GM20000 (cell line): ENCODE measurements around the gene GPR142.

Source experiments
- DNase-seq: peaks from one replicate; pipeline ENCODE4 v3.0.0; 2012; ENCODE audit warnings: low spot score
- CTCF ChIP-seq: IDR thresholded peaks from 2 replicates; pipeline ENCODE4 v1.5.1; 2012; ENCODE audit warnings: mild to moderate bottlenecking, control low read depth; ENCODE audit errors: extremely low read depth, missing control alignments

Gene GPR142

DNA sequence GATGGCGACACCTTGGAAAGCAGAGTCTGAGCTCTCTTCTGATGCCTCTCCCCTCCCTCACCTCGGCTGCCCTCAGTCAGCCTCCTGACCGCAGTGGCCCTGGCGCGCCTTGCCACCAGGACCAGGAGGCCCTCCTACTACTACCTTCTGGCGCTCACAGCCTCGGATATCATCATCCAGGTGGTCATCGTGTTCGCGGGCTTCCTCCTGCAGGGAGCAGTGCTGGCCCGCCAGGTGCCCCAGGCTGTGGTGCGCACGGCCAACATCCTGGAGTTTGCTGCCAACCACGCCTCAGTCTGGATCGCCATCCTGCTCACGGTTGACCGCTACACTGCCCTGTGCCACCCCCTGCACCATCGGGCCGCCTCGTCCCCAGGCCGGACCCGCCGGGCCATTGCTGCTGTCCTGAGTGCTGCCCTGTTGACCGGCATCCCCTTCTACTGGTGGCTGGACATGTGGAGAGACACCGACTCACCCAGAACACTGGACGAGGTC is 4.4 kb downstream of the GPR142 start:
- no peak for TF ChIP-seq CTCF
- DNase-seq: no peak

DNA sequence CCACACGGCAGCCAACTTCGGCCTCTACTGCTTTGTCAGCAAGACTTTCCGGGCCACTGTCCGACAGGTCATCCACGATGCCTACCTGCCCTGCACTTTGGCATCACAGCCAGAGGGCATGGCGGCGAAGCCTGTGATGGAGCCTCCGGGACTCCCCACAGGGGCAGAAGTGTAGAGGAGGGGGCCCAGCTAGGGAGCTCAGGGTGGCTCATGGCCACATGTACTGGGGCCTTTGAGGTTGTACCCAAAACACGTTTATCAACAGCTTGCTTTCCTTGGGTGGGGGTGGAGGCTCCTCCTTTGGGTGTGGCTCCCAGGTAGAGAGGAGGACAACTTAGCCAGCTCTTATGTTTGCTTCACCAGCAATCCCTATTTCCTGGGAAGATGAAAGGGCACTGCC is 5.1 kb downstream of the GPR142 start:
- no peak for DNase-seq
- TF ChIP-seq CTCF: no peak

DNA sequence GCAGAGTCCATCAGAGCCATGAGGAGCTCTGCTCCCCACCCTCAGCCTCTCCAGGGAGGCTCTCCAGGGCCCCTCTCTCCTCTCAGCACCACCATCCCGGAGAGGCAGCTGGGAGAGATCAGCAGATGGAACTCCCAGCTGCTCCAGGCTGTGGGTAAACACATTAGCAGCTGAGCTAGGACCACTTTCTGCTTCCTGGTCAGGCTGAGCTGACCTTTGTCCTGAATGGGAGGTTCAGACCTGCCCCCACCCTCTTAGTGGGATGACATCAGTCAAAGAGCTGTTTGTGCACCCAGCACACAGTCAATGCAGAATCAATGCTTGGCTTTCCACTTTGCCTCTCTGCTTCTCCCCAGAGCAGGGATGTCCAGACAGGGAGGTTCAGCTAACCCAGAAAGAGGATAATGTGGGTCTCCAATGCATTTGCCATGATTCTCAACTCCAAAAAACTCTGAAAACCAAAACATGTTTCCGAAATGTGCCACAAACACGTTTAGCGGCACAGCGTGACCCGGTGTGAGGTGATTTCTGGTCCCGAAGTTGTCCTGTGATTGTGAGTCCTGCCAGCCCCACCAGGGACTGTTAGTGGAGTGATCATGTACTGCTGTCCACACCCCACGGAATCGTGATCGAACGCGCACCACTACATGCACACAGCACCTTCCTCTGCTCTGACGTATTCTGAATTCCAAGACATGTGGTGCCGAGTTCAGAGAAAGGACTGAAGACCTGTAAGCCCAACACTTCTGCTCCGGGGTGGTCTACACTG is 6.7 kb downstream of the GPR142 start:
- no peak for TF ChIP-seq CTCF
- DNase-seq: no peak

DNA sequence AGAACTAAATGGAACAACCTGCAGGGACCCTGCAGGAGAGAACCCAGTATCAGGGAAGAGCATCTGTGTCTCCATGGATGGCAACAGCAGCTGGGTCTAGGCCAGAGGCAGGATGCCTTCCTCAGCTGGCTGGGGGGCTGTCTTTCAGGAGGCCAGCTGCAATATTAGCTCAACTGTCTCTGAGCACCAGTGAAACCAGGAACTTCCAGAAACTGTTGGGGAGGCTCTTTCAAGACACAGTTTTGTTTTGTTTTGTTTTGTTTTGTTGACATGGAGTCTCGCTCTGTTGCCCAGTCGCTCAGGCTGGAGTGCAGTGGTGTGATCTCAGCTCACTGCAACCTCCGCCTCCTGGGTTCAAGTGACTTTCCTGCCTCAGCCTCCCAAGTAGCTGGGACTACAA is 7.6 kb downstream of the GPR142 start:
- TF ChIP-seq CTCF: no peak
- DNase-seq: no peak

DNA sequence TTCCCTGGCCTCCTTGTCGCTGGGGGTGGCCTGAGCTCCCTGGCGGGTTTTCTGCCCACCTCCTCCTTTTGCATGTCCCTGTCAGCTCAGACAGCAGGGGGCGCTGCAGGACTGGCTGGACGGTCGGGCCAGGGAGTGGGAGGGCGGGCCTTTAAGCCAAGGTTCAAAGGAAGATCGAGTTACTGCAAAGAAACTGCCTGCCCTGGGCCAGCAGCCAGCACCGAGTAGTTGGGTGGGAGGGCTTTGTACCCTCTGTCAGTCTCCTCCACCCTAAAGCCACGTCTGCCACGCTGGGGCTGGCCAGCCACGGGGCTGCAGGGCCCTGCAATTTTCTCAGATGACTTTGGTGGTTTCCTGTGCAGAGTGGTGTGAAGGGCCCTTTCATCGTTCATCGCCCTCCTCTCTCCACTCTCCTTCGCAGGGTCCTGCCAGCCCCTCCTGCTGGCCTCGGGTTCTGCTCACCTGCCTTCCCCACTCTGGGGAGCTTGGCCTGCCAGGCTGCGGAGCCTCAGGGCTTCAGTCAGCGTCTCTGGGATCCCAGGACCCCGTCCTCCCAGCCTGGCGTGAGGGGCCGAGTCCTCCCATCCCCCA is 12.3 kb downstream of the GPR142 start:
- TF ChIP-seq CTCF: peak; percentile 85
- DNase-seq: peak; percentile 89

- DNase-seq: no peak
- TF ChIP-seq CTCF: no peak
Measured at GRCh38 chr17:74380086-74380958, 13.0 kb downstream of the GPR142 start.
